GM18519 (cell line): ENCODE results near the gene PCSK1.
A peak's percentile ranks its signal among the peaks of the same experiment; 100 is the strongest.
"Not testable (repeated sequence)": the region's sequence is repeated elsewhere in the genome, so short reads cannot be mapped to it uniquely, and the experiment has no call there.

ENCODE experiments used
- ATAC-seq: cut with Tn5 transposase; IDR thresholded peaks from one replicate; pipeline ENCODE4 v1.9.1; 2021; ENCODE audit warnings: mild to moderate bottlenecking, moderate library complexity; ENCODE audit not compliant: unreplicated experiment, low FRiP score

The PCSK1 gene

DNA sequence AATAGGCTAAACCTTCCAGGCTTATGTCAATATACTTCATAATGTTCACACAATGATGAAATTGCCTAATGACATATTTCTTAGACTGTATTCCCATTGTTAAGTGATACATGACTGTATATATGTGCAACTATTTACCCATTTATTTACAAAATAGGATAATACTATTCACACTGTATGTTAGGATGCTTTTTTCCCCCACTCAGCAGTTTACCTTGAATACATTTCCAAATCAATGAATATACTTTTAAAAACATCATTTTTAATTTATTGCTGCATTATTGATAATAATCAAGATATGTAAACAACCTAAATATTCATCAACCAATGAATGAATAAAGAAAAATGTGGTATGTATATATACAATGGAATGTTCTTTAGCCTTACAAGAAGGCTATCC, 55.5 kb downstream of the PCSK1 start:
- ATAC-seq = no peak

- no peak for ATAC-seq
Measured at GRCh38 chr5:96377167-96377566, 55.9 kb downstream of the PCSK1 start.

DNA sequence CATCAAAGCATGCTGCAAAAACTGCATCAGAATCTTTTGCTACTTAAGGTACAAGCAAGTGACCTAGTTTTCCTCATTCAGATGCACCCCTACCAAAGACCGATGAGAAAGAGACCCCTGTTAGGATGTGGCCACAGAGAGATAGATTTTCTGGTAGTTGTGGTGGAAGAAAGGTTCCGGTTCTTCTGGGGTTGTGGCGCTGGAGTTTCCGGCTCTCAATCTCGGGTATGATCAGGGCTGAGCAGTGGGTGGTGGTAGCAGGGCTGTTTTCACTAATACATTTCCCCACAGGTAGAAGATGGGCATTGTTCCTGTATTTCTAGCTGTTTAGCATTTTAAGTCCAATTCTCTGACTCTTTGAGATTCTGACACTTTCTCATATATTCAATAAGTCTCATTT, 58.4 kb downstream of the PCSK1 start:
- no peak for ATAC-seq

DNA sequence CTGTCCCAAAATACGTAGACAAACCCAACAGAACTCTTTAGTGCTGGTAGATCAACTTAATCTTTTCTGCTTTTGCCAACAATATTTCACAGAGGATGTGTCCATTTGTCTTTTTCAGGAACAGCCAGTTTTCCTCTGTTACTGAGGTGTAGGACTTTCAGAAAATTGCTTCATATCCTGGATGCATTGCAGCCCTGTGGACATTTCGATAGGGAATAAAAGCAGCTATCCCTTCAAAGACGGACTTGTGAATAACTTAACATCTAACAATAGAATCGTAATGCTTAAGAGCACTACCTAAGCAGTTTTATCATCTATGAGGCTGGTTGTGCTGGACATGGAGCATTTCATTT, 59.7 kb downstream of the PCSK1 start:
- ATAC-seq = no peak

DNA sequence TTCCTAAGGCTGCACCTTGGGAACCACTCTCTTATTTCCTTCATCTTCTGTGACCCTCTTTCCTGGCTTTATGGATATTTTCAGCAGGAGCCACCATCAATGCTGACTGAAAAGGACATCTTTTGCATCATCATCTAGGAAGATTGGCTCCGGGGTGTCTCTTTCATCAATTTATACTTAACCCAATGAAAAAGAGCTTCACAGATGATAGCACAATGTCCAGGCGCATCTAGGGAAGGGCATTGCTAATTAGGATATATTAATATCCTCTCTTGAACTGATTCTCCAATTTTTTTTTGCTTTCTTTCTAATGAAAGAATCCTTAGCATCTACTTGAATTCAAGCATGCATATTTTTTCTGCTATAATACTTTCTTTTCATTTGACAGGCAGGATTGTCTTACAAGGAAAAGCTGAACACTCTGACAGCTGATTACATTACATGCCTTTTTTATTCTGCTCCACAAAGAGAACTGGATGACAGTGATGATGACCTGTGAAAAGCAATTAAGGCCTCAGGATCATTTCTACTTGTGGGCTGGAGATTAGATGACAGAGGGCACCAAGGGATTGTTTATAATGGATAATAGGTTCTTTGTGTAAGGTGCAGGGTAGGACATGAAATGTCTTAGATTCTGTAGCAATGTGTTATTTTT, 60.2 kb downstream of the PCSK1 start:
- no peak for ATAC-seq

- no peak for ATAC-seq
Measured at GRCh38 chr5:96370976-96371375, 62.1 kb downstream of the PCSK1 start.

DNA sequence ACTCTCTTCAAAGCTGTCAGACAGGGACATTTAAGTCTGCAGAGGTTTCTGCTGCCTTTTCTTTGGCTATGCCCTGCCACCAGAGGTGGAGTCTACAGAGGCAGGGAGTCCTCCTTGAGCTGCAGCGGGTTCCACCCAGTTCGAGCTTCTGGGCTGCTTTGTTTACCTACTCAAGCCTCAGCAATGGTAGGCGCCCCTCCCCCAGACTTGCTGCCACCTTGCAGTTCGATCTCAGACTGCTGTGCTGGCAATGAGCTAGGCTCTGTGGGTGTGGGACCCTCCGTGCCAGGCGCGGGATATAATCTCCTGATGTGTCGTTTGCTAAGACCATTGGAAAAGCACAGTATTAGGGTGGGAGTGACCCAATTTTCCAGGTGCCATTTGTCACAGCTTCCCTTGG, 65.7 kb downstream of the PCSK1 start:
- ATAC-seq = not testable (repeated sequence)

DNA sequence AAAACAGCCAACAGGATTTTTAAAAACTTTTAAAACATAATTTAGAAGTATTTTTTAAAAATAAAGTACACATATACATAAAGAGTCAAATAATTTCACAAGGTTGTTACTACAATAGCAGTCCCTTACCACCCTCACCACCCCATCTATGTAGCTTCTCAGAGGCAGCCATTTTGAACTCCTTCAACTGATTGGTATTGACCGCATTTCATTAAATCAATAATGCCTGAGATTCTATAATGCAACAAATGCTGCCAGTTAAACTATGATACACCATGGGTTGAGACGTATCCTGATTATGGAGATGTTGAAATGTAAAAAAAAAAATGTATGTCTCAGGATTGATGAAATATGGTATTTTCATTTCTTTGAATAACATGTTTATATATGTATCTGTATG, 78.8 kb downstream of the PCSK1 start:
- ATAC-seq = no peak

DNA sequence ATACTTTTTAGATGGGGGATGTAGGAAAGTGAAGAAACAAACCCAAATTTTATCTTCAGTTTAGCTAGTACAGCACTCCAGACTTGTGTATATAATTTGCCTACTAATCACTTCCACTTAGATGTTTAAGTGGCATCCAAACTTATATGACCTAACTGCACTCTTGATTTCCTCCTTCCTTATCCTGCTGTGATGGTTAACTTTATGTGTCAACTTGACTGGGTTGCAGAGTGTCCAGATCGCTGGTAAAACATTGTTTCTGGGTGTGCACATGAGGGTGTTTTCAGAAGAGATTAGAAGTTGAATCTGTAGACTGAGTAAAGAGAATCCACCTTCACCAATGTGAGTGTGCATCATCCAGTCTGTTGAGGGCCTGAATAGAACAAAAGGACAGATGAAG, 79.8 kb downstream of the PCSK1 start:
- no peak for ATAC-seq

- no peak for ATAC-seq
Measured at GRCh38 chr5:96350678-96351077, 82.4 kb downstream of the PCSK1 start.

GRCh38 chr5:96348536-96348935, 84.5 kb downstream of the PCSK1 start:
- no peak for ATAC-seq

GRCh38 chr5:96347502-96348292, 85.4 kb downstream of the PCSK1 start:
- ATAC-seq = no peak

- peak; percentile 93 for ATAC-seq
Measured at GRCh38 chr5:96344678-96345577, 88.1 kb downstream of the PCSK1 start.

GRCh38 chr5:96343094-96343493, 90.0 kb downstream of the PCSK1 start:
- ATAC-seq = no peak

- no peak for ATAC-seq
Measured at GRCh38 chr5:96342581-96342980, 90.5 kb downstream of the PCSK1 start.
